Gastrocnemius medialis (tissue), 4 donors: ENCODE results near the gene NUBPL.

Source experiments
- POLR2A ChIP-seq, 2 donors: fragments of 450-650 bp; IDR thresholded peaks; one replicate each; pipeline ENCODE4 v1.6.1; 2017; ENCODE audit warnings: antibody characterized with exemption in 2 of 2, mild to moderate bottlenecking in 2 of 2, moderate library complexity in 2 of 2
- TF ChIP-seq, protein P1 (sequence below), 5 experiments: fragments of 450-650 bp in 3 of 5; fragments of 200-600 bp in 2 of 5; sonication (generic) in 2 of 5; IDR thresholded peaks in 4 of 5; conservative IDR thresholded peaks in 1 of 5; 1 replicate in 4 of 5; 2 replicates in 1 of 5; pipeline ENCODE4 v1.5.1; 2016 to 2019; ENCODE audit warnings: antibody characterized with exemption in 5 of 5, mild to moderate bottlenecking in 3 of 5, moderate library complexity in 3 of 5

DNA sequence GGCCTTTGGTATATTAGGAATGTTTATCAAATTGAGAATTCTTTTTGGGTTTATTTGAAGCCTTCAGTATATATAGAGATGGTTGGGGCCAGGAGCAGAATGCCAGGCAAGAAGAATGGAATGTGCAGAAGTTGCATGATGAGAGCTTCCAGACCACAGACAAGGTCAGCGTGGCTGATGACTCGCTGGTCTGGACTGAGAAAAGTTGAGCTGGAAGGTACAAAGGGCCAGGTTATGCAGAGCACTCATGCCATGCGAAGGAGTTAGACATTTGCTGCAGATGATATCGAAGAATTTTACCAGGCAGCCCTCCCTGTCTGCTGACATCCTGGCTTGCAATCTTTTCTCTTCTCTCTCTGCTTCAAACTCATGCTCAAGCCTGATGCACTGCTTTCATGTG is 319.7 kb downstream of the NUBPL start:
- TF ChIP-seq, protein P1, sequence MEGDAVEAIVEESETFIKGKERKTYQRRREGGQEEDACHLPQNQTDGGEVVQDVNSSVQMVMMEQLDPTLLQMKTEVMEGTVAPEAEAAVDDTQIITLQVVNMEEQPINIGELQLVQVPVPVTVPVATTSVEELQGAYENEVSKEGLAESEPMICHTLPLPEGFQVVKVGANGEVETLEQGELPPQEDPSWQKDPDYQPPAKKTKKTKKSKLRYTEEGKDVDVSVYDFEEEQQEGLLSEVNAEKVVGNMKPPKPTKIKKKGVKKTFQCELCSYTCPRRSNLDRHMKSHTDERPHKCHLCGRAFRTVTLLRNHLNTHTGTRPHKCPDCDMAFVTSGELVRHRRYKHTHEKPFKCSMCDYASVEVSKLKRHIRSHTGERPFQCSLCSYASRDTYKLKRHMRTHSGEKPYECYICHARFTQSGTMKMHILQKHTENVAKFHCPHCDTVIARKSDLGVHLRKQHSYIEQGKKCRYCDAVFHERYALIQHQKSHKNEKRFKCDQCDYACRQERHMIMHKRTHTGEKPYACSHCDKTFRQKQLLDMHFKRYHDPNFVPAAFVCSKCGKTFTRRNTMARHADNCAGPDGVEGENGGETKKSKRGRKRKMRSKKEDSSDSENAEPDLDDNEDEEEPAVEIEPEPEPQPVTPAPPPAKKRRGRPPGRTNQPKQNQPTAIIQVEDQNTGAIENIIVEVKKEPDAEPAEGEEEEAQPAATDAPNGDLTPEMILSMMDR (IDR thresholded peaks at IDR 0.05 in 4 of 5, conservative IDR thresholded peaks at IDR 0.05 in 1 of 5) = no peak
- TF ChIP-seq POLR2A (IDR thresholded peaks at IDR 0.05) = no peak
